ENCODE measurements around the gene PIK3R6.

GRCh38 chr17:8893059-8893458, 25.6 kb upstream of the PIK3R6 start:
- TF ChIP-seq, protein P1, sequence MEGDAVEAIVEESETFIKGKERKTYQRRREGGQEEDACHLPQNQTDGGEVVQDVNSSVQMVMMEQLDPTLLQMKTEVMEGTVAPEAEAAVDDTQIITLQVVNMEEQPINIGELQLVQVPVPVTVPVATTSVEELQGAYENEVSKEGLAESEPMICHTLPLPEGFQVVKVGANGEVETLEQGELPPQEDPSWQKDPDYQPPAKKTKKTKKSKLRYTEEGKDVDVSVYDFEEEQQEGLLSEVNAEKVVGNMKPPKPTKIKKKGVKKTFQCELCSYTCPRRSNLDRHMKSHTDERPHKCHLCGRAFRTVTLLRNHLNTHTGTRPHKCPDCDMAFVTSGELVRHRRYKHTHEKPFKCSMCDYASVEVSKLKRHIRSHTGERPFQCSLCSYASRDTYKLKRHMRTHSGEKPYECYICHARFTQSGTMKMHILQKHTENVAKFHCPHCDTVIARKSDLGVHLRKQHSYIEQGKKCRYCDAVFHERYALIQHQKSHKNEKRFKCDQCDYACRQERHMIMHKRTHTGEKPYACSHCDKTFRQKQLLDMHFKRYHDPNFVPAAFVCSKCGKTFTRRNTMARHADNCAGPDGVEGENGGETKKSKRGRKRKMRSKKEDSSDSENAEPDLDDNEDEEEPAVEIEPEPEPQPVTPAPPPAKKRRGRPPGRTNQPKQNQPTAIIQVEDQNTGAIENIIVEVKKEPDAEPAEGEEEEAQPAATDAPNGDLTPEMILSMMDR (IDR thresholded peaks at IDR 0.05) = no peak
- TF ChIP-seq POLR2A (IDR thresholded peaks at IDR 0.05) = no peak
